GM15510 (cell line): Measurements from ENCODE around the gene SLC10A7.

Experiments used
- POLR2A ChIP-seq: IDR thresholded peaks from 3 replicates; pipeline ENCODE4 v1.6.1; 2011; ENCODE audit warnings: borderline replicate concordance; ENCODE audit not compliant: insufficient read length; ENCODE audit errors: extremely low read depth

The SLC10A7 gene

DNA sequence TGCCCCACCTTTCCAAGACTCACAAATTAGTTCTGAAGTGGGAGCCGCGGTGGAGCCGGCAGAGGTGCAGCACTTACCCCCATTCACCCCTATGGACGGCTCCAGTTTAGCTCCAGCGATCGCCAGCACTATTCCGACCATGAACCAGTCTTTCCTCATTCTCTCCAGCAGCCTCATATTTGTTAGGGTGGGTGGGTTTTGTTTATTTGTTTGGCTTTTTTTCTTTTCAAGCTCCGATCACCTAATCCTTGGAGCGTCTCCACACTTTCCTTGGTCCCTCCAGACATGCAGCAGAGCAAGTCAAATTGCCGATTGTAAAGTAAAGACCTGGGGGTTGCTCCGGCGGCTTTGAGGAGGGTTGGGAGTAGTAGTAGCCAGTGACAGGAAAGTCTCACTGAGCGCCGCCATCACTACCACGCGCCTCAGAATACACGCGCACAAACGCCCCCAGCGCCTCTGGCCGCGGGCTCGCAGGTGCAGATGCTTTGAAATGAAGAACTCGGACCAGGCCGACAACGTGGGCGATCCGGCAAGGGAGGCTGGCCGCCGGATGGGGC, at the start of gene SLC10A7:
TSS of gene SLC10A7 (minus strand) at position 400 of the 557 bp plus-strand sequence. CDS start at position 177, 223 bp downstream.
- TF ChIP-seq POLR2A = peak; percentile 20

DNA sequence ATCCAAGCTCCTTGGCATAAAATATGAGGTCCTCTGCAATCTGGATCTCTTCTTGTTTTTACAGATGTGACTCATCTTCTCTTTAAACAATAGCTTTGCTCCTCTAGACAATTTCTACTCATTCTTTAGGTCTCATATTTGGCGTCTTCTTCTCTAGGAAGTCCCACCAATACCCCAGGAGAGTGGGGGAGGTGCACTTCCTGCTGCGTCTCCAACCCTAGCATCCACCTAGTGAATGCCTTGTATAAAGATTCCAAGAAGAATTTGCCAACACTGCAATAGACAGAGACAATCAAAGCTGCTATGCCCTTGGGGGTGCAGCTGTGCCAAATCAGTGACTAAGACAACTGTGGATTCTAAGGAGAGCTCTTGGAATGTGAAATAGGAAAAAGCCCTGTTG, 45.7 kb upstream of the SLC10A7 start:
- no peak for TF ChIP-seq POLR2A

DNA sequence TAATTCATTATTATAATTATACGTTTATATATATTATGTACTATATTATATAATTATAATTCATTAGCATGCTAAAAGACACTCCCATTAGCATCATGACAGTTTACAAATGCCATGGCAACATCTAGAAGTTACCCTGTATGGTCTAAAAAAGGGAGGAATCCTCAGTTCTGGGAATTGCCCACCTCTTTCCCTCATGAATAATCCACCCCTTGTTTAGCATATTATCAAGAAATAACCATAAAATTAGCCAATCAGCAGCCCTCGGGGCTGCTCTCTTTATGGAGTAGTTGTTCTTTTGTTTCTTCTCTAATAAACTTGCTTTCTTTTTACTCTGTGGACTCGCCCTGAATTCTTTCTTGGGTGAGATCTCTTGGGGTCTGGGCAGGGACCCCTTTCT, 42.8 kb upstream of the SLC10A7 start:
- no peak for TF ChIP-seq POLR2A

DNA sequence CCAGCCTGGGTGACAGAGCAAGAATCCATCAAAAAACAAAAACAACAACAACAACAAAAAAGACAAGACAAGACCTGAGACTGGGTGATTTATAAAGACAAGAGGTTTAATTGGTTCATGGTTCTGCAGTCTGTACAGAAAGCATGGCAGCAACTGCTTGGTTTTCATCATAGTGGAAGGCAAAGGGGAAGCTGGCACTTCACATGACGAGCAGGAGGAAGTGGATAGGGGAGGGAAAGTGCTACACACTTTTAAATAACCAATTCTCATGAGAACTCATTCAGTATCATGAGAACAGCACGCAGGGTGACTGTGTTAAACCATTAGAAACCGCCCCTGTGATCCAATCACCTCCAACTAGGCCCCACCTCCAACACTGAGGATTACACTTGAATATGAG, 28.4 kb upstream of the SLC10A7 start:
- no peak for TF ChIP-seq POLR2A

DNA sequence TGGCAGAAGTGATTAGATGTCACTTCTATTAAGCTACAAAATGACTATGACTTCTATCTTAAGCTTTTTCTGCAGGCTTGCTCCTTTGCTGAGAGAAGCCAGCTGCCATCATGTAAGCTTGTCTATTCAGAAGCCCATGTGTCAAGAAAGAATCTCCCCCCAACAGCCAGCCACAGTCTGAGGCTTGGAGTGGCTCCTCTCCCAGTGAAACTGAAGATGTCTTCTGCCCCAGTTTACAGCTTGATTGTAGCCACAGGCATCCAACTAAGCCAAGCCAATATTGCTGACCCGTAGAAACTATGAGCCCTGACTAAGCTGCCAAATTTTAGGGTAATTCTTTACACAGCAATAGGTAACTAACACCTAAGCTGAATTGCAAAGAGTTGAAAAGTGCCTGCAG, 26.7 kb upstream of the SLC10A7 start:
- no peak for TF ChIP-seq POLR2A

DNA sequence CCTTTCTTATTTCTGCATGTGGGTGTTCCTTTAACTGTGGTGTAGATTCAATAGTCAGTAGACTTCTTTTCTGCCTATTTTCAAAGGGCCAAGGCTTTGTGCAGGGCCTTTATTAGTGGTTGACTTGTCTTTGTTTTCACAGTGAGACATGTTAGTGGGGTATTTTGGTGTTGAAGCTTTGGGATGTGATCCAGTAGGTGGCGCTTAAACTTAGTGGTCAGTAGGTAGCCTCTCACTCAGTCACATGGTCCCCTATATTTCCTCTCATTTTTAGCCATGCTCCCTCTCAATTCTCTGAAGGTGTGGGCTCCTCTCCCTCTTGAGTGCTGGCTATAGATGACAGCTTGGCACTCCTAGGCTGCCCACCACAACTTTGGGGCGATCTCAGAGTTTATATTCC, 23.4 kb upstream of the SLC10A7 start:
- no peak for TF ChIP-seq POLR2A

DNA sequence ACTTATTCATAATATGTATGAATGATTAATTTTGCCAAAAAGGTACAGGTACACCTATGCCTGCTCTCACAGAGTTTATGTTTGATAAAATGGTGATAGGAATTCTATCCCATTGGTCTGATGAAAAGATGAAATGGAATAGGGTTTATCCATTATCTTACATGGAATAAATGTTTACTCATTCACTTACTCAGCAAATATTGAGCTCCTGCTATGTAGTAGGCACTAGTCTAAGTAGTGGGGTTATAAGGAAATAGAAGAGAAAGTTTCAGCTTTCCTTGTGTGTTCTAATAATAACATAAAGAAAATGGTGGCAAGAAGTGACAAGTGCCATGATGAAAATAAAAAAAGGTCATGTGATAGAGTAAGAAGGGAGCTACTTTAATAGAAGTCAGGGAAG, 12.4 kb upstream of the SLC10A7 start:
- no peak for TF ChIP-seq POLR2A

GRCh38 chr4:146525754-146526153, 4.0 kb upstream of the SLC10A7 start:
- no peak for TF ChIP-seq POLR2A

- no peak for TF ChIP-seq POLR2A
Observed at GRCh38 chr4:146524663-146525062, 2.9 kb upstream of the SLC10A7 start.

GRCh38 chr4:146522869-146523205, 1.1 kb upstream of the SLC10A7 start:
- TF ChIP-seq POLR2A = no peak

- peak; percentile 60 for TF ChIP-seq POLR2A
Observed at GRCh38 chr4:146522098-146522868, 543 bp upstream of the SLC10A7 start.

DNA sequence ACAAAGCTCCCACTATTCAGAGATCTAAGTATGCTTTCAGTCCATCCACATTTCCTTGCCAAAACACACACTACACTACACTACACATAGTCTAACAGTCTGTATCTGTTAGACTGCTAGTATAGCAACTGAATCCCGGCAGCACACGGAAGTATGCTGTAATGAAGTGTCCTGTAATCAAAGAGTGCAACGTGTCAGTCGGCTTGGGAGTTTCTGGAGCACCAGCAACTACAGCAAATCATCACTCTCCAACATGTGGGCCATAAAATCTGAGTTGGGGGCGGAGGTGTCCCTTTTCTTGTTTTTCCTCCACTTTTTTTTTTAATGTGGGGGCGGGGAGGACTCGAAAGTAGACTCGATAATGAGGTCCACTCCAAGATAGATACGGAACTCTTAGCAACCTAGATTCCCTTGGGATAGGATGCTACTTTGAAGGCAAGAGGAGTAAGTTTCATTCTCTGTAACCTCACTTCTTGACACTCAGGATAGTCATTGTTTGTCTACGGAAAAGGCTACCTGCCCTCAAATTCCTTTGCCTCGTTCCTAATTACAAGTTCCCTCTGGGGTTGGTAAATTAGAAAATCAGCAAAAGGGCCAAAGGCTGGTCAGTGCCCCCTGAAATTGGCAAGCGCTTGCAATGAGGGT, 722 bp downstream of the SLC10A7 start:
- TF ChIP-seq POLR2A = no peak

GRCh38 chr4:146514651-146515357, 6.9 kb downstream of the SLC10A7 start:
- TF ChIP-seq POLR2A = no peak

DNA sequence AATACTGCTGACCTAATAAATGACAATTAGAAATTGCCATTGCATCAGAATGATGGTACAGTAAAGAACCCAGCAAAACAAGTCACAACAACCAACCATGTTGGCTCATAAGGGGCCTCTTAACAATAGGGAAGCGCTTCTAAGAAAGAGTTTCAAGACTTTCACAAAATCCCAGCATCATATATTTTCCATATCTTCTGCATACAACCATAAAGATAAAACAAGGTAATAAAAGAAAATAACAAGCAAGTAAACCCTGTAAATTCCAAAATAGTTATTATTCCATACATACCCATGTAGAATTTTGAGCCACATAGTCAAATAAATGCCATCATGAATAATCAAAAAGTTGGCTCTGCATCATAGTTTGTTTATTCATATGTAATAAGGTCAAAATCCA, 8.2 kb downstream of the SLC10A7 start:
- no peak for TF ChIP-seq POLR2A

- TF ChIP-seq POLR2A = no peak
Observed at GRCh38 chr4:146511381-146511780, 10.4 kb downstream of the SLC10A7 start.

DNA sequence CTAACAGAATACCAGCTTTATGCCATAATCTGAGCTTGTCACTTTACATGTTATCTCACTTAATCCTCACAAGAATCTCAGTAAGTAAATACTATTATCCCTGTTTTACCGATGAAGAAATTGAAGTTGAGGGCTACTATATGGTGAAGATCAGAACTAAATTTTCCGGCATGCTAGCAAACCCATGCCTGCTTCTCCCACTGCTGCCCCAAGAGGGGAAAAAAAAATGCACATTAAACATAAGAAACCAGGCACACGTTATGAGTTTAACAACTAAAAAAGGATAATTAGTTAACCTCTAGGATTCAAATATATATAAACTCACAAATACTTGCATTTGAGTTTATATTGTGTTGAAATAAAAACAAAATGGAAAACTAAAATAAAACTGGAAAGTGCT, 10.8 kb downstream of the SLC10A7 start:
- TF ChIP-seq POLR2A = no peak

- TF ChIP-seq POLR2A = no peak
Observed at GRCh38 chr4:146508229-146508939, 13.4 kb downstream of the SLC10A7 start.
